Heart left ventricle (tissue), 13 donors: Measurements from ENCODE around the gene ALKBH7.

ENCODE experiments used
- POLR2A ChIP-seq, 2 donors: fragments of 450-650 bp; IDR thresholded peaks; one replicate each; pipeline ENCODE4 v1.6.1; 2017; ENCODE audit warnings: antibody characterized with exemption in 2 of 2, mild to moderate bottlenecking in 2 of 2, moderate library complexity in 2 of 2
- TF ChIP-seq, protein P1 (sequence below), 12 donors: fragments of 200-600 bp; sonication (generic) in 4 of 12; IDR thresholded peaks; one replicate each; pipeline versions ENCODE4 v1.5.0 to v1.8.0; 2018 to 2022; ENCODE audit warnings: antibody characterized with exemption in 12 of 12, mild to moderate bottlenecking in 5 of 12
- donor health status: ischemic (EF 13 %, LVEDD 7.1; RV severe dilation, severe dysfunction).
- donor health status: DM: no; HTN: yes; CAD: no.
- donor health status: DM: no; HTN: no; CAD: no.
- donor health status: ischemic (EF 25% LVEDD 6.9; RV normal size, moderate dysfunction).
- donor health status: ischemic (EF 25% LVEDD 5.7; RV mildly dilated, moderate dysfunction).
- donor health status: ischemic (EF 35%, LVEDD 5.7; RV mildly dilated, moderate dysfunction).
- donor health status: nonischemic (EF 11% LVEDD 7.7; RV severe dilation, severe dysfunction).
- donor health status: DM: yes; HTN: yes; CAD: no.
- donor health status: PGD.
- donor health status: ischemic (EF 29% LVEDD 5.4; RV normal size, mild dysfunction).
- donor health status: nonischemic (EF 23%, LVEDD 6.1; RV moderate dilation, normal function).

DNA sequence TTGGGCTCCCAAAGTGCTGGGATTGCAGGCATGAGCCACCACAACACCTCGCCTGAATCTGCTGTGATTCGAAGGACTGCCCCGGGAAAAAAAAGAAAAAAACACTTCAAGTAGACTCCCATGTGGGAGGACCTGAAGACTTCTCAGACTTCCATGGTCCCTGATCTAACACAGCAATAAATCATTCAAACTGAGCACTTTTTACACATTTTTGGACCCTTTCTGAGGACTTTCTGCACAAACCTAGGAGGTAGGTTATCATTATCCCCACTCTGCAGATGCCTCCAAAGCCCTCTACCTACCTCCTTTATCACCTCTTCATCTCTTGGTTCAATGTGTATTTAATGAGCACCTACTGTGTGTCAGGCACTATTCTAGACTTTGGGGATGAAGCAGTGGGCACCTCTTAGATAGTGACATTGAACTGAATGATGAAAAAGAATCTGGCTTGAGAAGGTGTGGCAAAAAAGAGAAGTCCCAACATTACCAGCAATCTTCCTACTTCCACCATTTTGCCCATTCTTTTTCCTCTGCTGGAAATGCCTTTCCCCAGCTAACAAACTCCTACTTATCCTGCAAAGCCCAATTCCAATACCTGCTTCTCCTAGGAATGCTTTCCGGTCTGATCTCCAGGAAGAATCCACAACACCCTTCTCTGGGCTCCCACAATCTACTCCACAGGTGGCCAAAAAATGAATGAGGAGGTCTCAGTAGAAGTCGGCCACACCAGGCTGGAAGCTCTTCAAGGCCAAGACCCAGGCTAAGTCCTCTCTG lies 12.8 kb upstream of the ALKBH7 start:
- no peak for TF ChIP-seq POLR2A (IDR thresholded peaks at IDR 0.05)
- TF ChIP-seq, protein P1, sequence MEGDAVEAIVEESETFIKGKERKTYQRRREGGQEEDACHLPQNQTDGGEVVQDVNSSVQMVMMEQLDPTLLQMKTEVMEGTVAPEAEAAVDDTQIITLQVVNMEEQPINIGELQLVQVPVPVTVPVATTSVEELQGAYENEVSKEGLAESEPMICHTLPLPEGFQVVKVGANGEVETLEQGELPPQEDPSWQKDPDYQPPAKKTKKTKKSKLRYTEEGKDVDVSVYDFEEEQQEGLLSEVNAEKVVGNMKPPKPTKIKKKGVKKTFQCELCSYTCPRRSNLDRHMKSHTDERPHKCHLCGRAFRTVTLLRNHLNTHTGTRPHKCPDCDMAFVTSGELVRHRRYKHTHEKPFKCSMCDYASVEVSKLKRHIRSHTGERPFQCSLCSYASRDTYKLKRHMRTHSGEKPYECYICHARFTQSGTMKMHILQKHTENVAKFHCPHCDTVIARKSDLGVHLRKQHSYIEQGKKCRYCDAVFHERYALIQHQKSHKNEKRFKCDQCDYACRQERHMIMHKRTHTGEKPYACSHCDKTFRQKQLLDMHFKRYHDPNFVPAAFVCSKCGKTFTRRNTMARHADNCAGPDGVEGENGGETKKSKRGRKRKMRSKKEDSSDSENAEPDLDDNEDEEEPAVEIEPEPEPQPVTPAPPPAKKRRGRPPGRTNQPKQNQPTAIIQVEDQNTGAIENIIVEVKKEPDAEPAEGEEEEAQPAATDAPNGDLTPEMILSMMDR (IDR thresholded peaks at IDR 0.05): no peak
